ENCODE data around the gene ART4. TPM values are rescaled to one million over a fixed set of nuclear protein-coding genes. Genes with fewer than 3 reads are reported as not detected.

ART4 gene
- total RNA-seq, 1 donor from 2014 or later, result 53.1 TPM

- no peak for DNase-seq
Observed at GRCh38 chr12:14850929-14851663, 7.8 kb upstream of the ART4 start.

GRCh38 chr12:14849661-14850060 lies 6.3 kb upstream of the ART4 start:
- peak; percentile 54 for DNase-seq

GRCh38 chr12:14846876-14847580 lies 3.7 kb upstream of the ART4 start:
- DNase-seq, result peak; percentile 72

GRCh38 chr12:14846042-14846587 lies 2.8 kb upstream of the ART4 start:
- DNase-seq, result peak; percentile 40

GRCh38 chr12:14845350-14845750 lies 2.0 kb upstream of the ART4 start:
- DNase-seq, result peak; percentile 76

- DNase-seq, result no peak
Observed at GRCh38 chr12:14844401-14844800, 1.1 kb upstream of the ART4 start.

GRCh38 chr12:14842315-14842714 lies 1.0 kb downstream of the ART4 start:
- no peak for DNase-seq

- DNase-seq, result peak; percentile 80
Observed at GRCh38 chr12:14841761-14842160, 1.6 kb downstream of the ART4 start.

- no peak for DNase-seq
Observed at GRCh38 chr12:14840616-14841015, 2.7 kb downstream of the ART4 start.

GRCh38 chr12:14839262-14839661 lies 4.1 kb downstream of the ART4 start:
- DNase-seq, result no peak

- peak; percentile 81 for DNase-seq
Observed at GRCh38 chr12:14836336-14837210, 6.8 kb downstream of the ART4 start.

GRCh38 chr12:14834509-14834908 lies 8.8 kb downstream of the ART4 start:
- peak; percentile 23 for DNase-seq

- no peak for DNase-seq
Observed at GRCh38 chr12:14833952-14834351, 9.4 kb downstream of the ART4 start.

- no peak for DNase-seq
Observed at GRCh38 chr12:14833336-14833735, 10.0 kb downstream of the ART4 start.

- DNase-seq, result peak; percentile 27
Observed at GRCh38 chr12:14828892-14829291, 14.4 kb downstream of the ART4 start.

- no peak for DNase-seq
Observed at GRCh38 chr12:14827043-14827442, 16.3 kb downstream of the ART4 start.

- DNase-seq, result no peak
Observed at GRCh38 chr12:14826491-14826890, 16.8 kb downstream of the ART4 start.

- no peak for DNase-seq
Observed at GRCh38 chr12:14825256-14825655, 18.1 kb downstream of the ART4 start.

- no peak for DNase-seq
Observed at GRCh38 chr12:14824012-14824634, 19.2 kb downstream of the ART4 start.

- DNase-seq, result no peak
Observed at GRCh38 chr12:14814014-14814413, 29.3 kb downstream of the ART4 start, which contains the start of gene SMCO3. Gene SMCO3 (minus strand): TSS chr12:14814182. CDS start chr12:14806680, 7,502 bp downstream.

GRCh38 chr12:14811486-14811885 lies 31.8 kb downstream of the ART4 start:
- DNase-seq, result no peak

- peak; percentile 68 for DNase-seq
Observed at GRCh38 chr12:14810953-14811483, 32.3 kb downstream of the ART4 start.

Measured in dermis blood vessel endothelial cell (primary cell).